GM12875 (cell line): ENCODE measurements around the gene TMED3.
A peak's percentile ranks its signal among the peaks of the same experiment; 100 is the strongest.

Experiments used
- H3K4me3 ChIP-seq: one replicate; pipeline ENCODE4 v1.5.1; 2011; ENCODE audit warnings: low read depth, low read length, control low read depth
- TF ChIP-seq, protein P1 (sequence below): IDR thresholded peaks from 2 replicates; pipeline ENCODE4 v1.5.1; 2011; ENCODE audit warnings: low read depth, mild to moderate bottlenecking, control low read depth, inconsistent platforms, low read length, moderate library complexity, borderline replicate concordance; ENCODE audit not compliant: insufficient read depth

TMED3 gene

GRCh38 chr15:79321876-79322275 is 11.0 kb downstream of the TMED3 start:
- TF ChIP-seq, protein P1, sequence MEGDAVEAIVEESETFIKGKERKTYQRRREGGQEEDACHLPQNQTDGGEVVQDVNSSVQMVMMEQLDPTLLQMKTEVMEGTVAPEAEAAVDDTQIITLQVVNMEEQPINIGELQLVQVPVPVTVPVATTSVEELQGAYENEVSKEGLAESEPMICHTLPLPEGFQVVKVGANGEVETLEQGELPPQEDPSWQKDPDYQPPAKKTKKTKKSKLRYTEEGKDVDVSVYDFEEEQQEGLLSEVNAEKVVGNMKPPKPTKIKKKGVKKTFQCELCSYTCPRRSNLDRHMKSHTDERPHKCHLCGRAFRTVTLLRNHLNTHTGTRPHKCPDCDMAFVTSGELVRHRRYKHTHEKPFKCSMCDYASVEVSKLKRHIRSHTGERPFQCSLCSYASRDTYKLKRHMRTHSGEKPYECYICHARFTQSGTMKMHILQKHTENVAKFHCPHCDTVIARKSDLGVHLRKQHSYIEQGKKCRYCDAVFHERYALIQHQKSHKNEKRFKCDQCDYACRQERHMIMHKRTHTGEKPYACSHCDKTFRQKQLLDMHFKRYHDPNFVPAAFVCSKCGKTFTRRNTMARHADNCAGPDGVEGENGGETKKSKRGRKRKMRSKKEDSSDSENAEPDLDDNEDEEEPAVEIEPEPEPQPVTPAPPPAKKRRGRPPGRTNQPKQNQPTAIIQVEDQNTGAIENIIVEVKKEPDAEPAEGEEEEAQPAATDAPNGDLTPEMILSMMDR: no peak

DNA sequence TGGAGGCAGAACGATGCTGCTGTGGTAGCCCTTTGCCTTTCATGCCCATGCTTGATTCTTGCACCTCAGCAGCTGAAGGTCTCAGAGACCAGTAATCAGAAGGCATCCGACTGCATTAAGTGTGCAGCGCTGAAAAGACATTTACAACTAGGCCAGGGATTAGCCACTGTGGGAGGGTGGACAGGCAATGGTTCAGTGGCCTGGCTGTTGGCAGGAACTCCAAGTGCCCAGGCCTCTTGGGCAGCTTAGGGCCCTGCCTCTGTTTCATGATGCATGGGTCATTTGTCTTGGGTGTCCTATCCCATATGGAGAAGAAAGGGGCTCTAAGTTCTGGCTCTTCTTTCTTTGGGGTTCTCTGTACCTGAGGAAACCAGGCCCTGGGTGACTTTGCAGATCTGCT is 11.4 kb downstream of the TMED3 start:
- H3K4me3 ChIP-seq: no peak overlapping the region
- TF ChIP-seq, protein P1: no peak

More at GRCh38 chr15:79321876-79322275, 11.0 kb downstream of the TMED3 start:
- H3K4me3 ChIP-seq: no peak overlapping the region

- H3K4me3 ChIP-seq: no peak overlapping the region
- TF ChIP-seq, protein P1: no peak
Measured at GRCh38 chr15:79322945-79323344, 12.0 kb downstream of the TMED3 start.

DNA sequence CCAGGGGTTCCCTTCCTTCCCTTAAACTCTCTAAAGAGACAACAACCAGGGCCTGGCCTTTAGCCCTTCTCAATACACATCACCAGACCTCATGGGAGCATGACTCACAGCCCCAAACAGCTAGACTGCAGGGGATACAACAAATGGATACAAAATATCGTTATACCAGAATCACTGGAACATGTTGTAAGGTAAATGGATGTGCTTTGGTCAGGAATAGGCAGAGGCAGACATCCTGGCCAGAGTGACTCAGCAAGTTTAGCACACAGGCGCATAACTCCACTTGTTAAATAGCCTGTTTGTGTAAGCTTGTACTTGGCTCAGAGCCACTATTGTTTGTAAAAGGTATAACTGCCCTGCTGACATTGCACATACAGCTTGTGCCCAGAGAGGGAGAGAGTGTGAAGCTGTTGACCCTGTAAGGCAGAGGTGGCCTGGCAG is 18.3 kb downstream of the TMED3 start:
- H3K4me3 ChIP-seq: no peak overlapping the region
- TF ChIP-seq, protein P1: no peak

GRCh38 chr15:79332824-79333510 is 22.1 kb downstream of the TMED3 start:
- TF ChIP-seq, protein P1: no peak
- H3K4me3 ChIP-seq: no peak overlapping the region

- TF ChIP-seq, protein P1: no peak
- no peak overlapping the region for H3K4me3 ChIP-seq
Measured at GRCh38 chr15:79337591-79337990, 26.7 kb downstream of the TMED3 start.

GRCh38 chr15:79339588-79340314 is 28.8 kb downstream of the TMED3 start:
- TF ChIP-seq, protein P1: peak; percentile 74; the same call in 1 of the 2 replicates
- H3K4me3 ChIP-seq: no peak overlapping the region
